C4-2B (cell line): Measurements from ENCODE around the gene GPRIN1.

ENCODE experiments used
- CTCF ChIP-seq: fragments of 450-650 bp; conservative IDR thresholded peaks from 2 replicates; pipeline ENCODE4 v1.5.1; 2017; ENCODE audit warnings: mild to moderate bottlenecking
- ZFX ChIP-seq: fragments of 450-650 bp; IDR thresholded peaks from 2 replicates; pipeline ENCODE4 v1.6.1; 2017

GRCh38 chr5:176559683-176560082, 50.3 kb downstream of the GPRIN1 start:
- TF ChIP-seq CTCF (no peak), ZFX (no peak)
